Neural progenitor cell (in vitro differentiated cells): Measurements from ENCODE around the gene AUTS2.

Experiments
- EZH2 ChIP-seq: fragments of 200-600 bp; sonication (generic); IDR thresholded peaks from 2 replicates; pipeline ENCODE4 v1.6.1; 2017; ENCODE audit warnings: antibody characterized with exemption, mild to moderate bottlenecking, moderate library complexity
- EZH2phosphoT487 ChIP-seq: fragments of 200-600 bp; sonication (generic); IDR thresholded peaks from 2 replicates; pipeline ENCODE4 v1.6.1; 2017; ENCODE audit warnings: antibody characterized with exemption
- TF ChIP-seq, protein P1 (sequence below): fragments of 200-600 bp; sonication (generic); IDR thresholded peaks from 2 replicates; pipeline ENCODE4 v1.5.1; 2017; ENCODE audit warnings: antibody characterized with exemption, mild to moderate bottlenecking

DNA sequence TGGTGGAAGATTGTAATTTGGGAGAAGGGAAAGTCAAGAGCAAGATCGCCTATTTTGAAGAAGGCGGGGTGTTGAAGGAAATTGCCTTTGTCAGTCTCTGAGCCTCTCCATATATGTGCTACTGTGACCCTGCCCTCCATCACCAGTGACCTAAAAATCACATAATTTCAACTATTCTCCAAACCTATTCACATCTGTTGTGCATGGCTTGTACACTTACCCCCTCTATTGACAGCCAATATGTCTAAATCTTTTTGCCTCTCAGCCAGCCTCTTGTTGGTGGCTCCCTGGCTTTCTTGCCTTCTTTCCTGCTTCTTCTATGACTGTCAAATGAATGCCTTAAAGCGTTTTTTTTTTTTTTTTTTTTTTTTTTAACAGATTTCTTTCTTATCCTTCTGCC, 295.6 kb downstream of the AUTS2 start:
- TF ChIP-seq, protein P1, sequence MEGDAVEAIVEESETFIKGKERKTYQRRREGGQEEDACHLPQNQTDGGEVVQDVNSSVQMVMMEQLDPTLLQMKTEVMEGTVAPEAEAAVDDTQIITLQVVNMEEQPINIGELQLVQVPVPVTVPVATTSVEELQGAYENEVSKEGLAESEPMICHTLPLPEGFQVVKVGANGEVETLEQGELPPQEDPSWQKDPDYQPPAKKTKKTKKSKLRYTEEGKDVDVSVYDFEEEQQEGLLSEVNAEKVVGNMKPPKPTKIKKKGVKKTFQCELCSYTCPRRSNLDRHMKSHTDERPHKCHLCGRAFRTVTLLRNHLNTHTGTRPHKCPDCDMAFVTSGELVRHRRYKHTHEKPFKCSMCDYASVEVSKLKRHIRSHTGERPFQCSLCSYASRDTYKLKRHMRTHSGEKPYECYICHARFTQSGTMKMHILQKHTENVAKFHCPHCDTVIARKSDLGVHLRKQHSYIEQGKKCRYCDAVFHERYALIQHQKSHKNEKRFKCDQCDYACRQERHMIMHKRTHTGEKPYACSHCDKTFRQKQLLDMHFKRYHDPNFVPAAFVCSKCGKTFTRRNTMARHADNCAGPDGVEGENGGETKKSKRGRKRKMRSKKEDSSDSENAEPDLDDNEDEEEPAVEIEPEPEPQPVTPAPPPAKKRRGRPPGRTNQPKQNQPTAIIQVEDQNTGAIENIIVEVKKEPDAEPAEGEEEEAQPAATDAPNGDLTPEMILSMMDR: peak; percentile 52
- TF ChIP-seq EZH2phosphoT487 (no peak), EZH2 (no peak)
